Activated CD8-positive, alpha-beta memory T cell treated with anti-CD3 and anti-CD28 coated beads for 1 hour (primary cell): Measurements from ENCODE around the gene DDX46.
"Not testable (repeated sequence)": the region's sequence is repeated elsewhere in the genome, so short reads cannot be mapped to it uniquely, and the experiment has no call there.

Experiments
- DNase-seq, 2 donors: peaks; one replicate each; pipeline ENCODE4 v3.0.0-alpha.2; 2020; ENCODE audit warnings: low read depth in 1 of 2; ENCODE audit errors: extremely low read depth in 1 of 2

DDX46 gene

DNA sequence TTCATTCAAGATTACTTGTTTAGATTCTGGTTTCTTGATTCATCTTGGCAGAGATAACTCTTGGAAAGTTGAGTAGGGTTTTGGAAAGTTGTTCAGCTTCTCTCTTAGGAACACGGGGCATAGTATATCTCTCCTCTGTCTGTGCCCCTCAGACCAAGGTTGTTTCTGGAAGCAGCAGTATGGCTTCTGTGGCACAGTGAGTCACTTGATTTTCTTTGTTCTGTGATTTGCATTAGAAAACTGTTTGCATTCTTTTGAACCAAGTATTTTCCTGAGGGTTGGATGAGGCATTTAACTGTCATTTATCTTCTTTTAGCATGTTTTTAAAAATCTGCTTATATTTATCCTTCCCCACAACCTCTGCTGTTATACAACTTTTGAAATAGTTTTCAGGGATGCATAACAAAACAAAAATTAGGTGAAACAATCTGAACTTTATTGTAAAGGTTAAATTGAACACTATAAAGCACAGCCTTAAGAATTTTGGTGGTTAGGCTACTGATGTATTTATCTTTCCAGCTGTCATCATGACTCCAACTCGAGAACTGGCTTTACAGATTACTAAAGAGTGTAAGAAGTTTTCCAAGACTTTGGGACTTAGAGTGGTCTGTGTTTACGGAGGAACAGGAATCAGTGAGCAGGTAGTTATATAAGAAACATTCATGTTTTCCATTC is 26.5 kb downstream of the DDX46 start:
- no peak for DNase-seq

- DNase-seq: no peak
These were observed 29.1 kb downstream of the DDX46 start for GRCh38 chr5:134787692-134788091.

DNA sequence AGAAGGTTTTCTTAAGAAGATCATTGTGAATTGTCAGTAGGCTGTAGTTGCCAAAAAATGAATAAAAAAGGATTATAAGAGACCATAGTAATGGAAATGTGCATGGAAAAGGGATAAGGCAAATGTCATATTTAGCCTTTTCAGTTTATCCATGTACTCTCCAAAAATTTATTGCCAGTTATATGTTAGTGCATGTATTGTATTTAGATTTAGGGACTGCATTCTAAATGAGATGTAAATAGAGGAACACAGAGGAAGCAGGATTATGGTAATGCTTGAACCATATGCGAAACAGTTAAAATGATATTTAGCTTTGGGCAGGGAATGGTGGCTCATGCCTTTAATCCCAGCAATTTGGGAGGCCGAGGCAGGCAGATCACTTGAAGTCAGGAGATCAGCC is 33.0 kb downstream of the DDX46 start:
- no peak for DNase-seq

GRCh38 chr5:134792286-134792685 is 33.7 kb downstream of the DDX46 start:
- no peak for DNase-seq

- no peak for DNase-seq
These were observed 34.5 kb downstream of the DDX46 start for GRCh38 chr5:134793111-134793510.

DNA sequence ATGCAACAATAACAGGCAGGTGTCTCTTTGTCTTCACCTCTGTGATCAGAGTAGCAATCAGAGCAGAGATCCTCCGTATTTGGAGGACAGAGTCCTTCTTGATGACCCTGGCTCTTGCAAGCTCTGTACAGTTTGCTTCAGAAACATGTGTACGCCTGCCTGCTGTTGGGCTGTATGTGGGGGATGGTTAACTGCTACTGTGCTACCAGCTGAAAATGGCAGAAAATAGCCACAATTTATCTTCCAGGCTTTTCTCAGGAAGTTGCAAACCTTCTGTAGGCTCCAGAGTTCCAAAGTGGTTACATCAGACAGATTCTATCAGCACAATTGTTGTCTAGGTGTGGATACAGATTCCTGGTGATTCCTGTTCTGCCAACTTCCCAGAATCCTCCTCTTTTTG is 35.5 kb downstream of the DDX46 start:
- no peak for DNase-seq

DNA sequence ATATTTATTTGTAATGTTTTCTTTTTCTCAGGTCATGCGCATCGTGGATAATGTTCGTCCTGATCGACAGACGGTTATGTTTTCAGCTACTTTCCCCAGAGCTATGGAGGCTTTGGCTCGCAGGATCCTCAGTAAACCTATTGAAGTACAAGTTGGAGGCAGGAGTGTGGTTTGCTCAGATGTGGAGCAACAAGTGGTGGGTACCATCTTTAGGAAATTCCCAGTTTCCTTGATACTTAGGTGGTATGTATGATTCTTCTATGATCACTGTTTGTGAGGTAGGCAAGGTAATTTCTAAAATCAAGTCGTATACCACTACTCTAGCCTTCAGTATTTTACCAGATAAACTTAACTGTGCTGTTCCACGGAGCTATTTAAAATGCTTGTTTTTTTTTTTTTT is 36.2 kb downstream of the DDX46 start:
- no peak for DNase-seq

DNA sequence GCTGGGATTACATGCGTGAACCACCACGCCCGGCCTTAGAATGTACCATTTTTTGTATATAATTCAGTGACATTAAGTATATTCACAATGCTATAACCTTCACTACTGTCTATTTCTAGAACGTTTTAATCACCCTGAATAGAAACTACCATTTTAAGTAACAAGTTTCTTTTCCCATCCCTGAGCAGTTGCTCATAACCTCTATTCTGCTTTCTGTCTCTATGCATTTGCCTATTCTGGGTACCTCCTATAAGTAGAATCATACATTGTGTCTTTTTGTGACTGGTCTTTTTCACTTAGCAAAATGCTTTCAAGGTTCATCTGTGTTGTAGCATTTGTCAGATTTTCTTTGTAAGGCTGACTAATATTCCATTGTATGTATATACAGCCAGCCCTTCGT is 39.9 kb downstream of the DDX46 start:
- no peak for DNase-seq

- no peak for DNase-seq
These were observed 45.2 kb downstream of the DDX46 start for GRCh38 chr5:134803821-134804220.

DNA sequence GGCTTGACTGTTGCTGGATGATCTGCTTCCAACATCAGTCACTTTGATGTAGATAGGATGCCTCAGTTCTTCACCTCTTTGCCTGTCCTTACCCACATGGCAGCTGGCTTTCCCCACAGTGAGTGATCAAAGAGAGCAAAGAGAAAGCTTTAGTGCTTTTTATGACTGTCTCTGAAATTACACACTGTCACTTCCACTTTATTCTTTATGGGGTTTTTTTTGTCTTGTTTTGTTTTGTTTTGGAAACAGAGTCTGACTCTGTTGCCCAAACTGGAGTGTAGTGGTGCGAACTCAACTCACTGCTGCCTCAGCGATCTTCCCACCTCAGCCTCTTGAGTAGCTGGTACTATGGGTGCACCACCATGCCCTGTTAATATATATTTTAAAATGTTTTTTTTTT is 54.8 kb downstream of the DDX46 start:
- no peak for DNase-seq

DNA sequence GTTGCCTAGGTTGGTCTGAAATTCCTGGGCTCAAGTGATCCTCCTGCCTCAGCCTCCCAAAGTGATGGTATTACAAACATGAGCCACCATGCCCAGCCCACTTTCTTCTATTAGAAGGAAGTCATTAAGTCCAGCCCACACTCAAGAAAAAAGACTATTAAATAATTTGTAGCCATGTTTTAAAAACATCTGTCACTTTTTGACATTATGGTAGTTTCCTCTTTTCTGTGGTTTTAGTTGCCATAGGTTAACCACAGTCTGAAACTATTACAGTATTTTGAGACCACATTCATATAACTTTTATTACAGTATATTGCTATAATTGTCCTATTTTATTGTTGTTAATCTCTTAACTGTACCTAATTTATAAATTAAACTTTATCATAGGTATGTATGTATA is 55.2 kb downstream of the DDX46 start:
- no peak for DNase-seq

GRCh38 chr5:134817006-134817405 is 58.4 kb downstream of the DDX46 start:
- DNase-seq: no peak

DNA sequence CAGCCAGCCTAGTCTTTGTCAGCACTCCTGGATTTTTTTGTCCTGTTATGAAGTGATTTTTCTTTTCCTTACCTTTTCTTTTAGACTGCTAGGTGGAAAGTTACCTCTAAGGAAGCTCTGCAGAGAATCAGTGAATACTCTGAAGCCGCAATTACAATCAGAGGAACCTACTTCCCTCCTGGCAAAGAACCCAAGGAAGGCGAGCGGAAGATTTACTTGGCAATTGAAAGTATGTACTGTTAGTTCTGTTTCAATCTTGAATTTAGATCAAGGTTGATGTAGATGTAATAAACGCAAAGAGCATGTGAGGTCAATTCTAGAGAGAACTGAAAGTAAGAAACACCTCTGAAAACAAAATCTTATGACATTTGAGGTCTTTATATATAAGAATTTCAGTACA is 60.2 kb downstream of the DDX46 start:
- DNase-seq: no peak

DNA sequence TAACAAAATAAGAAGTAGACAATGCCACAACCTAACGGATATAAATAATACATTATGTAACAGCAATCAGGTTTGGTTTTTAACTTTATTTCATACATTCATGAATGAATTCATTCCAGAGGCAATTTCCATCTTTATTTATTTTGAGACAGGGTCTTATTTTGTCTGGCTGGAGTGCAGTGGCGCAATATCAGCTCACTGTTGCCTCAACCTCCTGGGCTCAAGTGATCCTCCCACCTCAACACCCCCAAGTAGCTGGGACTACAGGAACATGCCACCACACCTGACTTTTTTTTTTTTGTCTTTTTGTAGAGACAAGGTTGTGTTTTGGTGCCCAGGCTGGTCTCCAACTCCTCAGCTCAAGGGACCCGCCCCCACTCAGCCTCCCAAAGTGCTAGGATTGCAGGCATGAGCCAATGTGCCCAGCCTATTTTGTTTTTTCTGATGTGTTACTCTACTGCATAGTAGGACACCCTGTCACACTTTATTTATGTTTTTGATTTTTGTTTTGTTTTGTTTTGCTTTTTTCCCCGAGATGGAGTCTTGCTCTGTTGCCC is 60.9 kb downstream of the DDX46 start:
- no peak for DNase-seq

DNA sequence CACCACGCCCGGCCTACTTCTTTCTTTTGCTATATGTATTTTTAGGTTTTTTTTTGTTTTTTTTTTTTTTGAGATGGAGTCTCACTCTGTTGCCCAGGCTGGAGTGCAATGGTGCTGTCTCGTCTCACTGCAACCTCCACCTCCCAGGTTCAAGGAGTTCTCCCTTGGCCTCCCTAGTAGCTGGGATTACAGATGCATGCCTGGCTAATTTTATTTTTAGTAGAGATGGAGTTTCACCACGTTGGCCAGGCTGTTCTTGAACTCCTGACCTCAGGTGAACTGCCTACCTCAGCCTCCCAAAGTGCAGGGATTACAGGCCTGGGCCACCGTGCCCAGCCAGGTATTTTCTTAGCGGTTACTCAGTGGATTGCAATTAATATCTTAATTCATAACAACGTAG is 63.3 kb downstream of the DDX46 start:
- DNase-seq: no peak

DNA sequence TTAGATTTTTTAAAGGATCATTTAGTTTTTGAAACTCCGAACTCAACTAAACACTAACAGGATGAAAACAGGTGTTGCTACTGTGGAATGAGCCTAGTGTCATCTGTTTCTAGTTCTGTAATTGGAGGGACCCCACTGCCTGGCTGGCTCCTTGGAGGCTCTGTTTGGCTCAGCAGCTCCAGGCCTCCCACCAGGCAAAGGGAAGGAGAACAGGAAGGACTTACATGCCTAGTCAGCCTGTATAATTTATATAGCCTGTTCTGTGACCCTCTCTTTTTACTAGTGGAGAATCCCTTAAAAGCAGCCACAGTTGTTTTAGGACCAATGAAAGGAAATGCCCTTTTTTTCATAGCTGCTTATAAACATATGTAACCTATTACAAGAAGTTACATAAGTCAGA is 66.1 kb downstream of the DDX46 start:
- no peak for DNase-seq

- no peak for DNase-seq
These were observed 66.6 kb downstream of the DDX46 start for GRCh38 chr5:134825212-134825611.

GRCh38 chr5:134833340-134834032 is 74.9 kb downstream of the DDX46 start:
- DNase-seq: no peak

DNA sequence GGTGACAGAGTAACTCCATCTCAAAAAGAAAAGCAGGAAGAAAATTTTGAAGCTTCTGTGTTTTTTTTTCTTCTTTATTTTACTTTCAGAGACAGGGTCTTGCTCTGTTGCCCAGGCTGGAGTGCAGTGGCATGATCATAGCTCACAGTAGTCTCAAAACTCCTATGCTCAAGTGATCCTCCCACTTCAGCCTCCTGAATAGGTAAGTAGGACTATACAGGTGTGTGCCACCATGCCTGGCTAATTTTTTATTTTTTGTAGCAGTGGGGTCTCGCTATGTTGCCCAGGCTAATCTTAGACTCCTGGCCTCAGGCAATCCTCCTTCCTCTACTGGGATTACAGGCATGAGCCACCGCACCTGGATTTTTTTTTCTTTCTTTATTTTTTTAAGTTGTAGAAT is 77.0 kb downstream of the DDX46 start:
- no peak for DNase-seq

DNA sequence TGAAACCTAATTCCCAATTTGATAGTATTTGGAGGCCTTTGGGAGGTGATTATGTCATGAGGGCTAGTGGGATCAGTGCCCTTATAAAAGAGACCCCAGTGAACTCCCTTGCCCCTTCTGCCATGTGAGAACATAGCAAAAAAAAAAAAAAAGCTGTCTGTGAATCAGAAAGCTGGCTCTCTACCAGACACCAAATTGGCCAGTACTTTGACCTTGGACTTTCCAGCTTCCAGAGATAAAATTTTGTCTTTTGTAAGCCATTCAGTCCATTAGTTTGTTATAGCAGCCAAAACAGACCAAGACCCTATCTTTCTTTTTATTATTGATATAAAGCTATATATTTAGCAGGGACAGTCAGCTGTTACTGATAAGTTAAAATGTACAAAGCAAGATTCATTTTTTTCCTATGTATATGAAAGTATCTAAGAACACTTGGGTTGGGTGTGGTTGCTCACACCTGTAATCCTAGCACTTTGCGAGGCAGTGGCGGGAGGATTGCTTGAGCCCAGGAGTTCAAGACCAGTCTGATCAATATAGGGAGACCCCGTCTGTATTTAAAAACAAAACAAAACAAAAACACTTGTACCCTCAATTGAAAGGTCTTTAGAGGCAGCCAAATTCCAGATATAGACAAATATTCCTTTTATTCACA is 79.1 kb downstream of the DDX46 start:
- DNase-seq: no peak

DNA sequence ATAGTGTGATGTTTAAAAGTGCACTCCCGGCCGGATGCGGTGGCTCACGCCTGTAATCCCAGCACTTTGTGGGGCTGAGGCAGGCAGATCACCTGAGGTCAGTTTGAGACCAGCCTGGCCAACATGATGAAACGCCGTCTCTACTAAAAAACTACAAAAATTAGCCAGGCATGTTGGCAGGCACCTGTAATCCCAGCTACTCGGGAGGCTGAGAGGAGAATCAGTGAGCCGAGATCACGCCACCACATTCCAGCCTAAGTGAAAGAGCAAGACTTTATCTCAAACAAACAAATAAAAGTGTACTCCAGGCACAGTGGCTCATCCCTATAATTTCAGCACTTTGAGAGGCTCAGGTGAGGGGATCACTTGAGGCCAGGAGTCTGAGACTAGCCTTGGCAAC is 79.8 kb downstream of the DDX46 start:
- DNase-seq: not testable (repeated sequence)

GRCh38 chr5:134840811-134841210 is 82.2 kb downstream of the DDX46 start:
- no peak for DNase-seq
